Neural crest cell (in vitro differentiated cells): ENCODE data around the gene ANKS4B. TPM values are rescaled to one million over a fixed set of nuclear protein-coding genes. Genes with fewer than 3 reads are reported as not detected.

ENCODE experiments used
- DNase-seq: peaks from one replicate; pipeline ENCODE4 v3.0.0; 2021; ENCODE audit warnings: low read depth, mixed read lengths, low spot score
- H3K27ac Mint-ChIP-seq: one replicate; pipeline ENCODE4 v1.8.0; 2021; ENCODE audit warnings: mild to moderate bottlenecking, mixed read lengths; ENCODE audit not compliant: unreplicated experiment
- H3K27me3 Mint-ChIP-seq: 2 replicates; pipeline ENCODE4 v1.8.0; 2021; ENCODE audit warnings: low read depth, mild to moderate bottlenecking, mixed read lengths
- H3K36me3 Mint-ChIP-seq: 2 replicates; pipeline ENCODE4 v1.8.0; 2021; ENCODE audit warnings: low read depth, mild to moderate bottlenecking, mixed read lengths
- H3K4me1 Mint-ChIP-seq: 2 replicates; pipeline ENCODE4 v1.8.0; 2021; ENCODE audit warnings: mixed read lengths
- H3K4me3 Mint-ChIP-seq: one replicate; pipeline ENCODE4 v1.8.0; 2021; ENCODE audit warnings: mild to moderate bottlenecking, mixed read lengths
- H3K9me3 Mint-ChIP-seq: 2 replicates; pipeline ENCODE4 v1.8.0; 2021; ENCODE audit warnings: mixed read lengths
- CTCF ChIP-seq: fragments of 200-600 bp; sonication (generic); conservative IDR thresholded peaks from 2 replicates; pipeline ENCODE4 v1.5.0; 2021; ENCODE audit warnings: antibody characterized with exemption, mild to moderate bottlenecking
- total RNA-seq: library from RNA; stranded (reverse); gene quantifications from 2 replicates; pipeline ENCODE4 v1.2.1, GENCODE V29; 2021

ANKS4B gene
- total RNA-seq, 1 donor from 2014 or later: not detected

DNA sequence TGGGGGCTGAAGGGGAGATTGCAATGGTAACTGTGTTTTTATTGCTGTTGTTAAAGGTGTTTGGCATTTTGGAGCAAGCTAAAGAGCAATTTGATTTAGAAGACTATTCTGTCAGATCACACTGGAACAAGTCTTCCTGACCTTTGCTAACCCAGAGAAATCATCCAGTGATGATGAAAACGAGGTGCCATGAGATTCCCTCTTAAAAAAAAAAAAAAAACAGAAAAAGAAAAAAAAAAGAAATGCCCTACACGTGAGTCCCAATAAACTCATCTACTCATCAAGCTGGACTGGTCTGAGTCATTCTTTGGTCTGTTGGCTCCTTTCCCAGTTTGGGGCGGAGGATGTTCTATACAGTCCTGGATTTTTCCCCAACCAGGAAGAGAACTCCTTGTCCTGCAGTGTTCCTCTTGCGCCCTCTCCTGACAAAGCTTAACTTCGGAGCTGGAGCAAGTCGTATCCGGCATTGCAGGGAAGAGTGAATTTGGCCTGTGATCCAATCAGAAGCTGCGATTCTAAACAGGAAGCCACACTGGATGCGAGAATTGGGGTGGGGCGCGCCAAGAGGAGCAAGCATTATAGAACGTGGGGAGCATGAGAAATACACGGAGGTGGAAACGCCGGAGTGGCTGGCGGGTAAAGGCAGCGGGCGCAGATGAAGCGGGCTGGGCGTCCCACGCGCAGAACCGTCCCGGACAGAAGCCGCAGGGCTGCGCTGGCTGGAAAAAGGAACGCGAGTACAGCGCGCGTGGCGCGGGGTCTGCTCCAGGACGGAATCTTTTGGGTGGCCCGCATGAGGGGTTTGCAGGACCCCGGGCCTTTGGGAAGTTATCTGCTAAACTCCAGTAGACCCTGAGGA is 67.0 kb downstream of the ANKS4B start:
- no peaks in the 10 kb centered on the region for H3K36me3 Mint-ChIP-seq
- no peak overlapping the region for H3K27ac Mint-ChIP-seq

GRCh38 chr16:21301168-21301894 is 67.8 kb downstream of the ANKS4B start:
- Mint-ChIP-seq H3K27ac (no peak overlapping the region), H3K9me3 (no peaks in the 10 kb centered on the region), H3K4me1 (peaks cover 14% of the 10 kb centered on the region), H3K27me3 (peaks cover 89% of the 10 kb centered on the region), H3K4me3 (peak overlapping the region; percentile 93), H3K36me3 (no peaks in the 10 kb centered on the region)
- DNase-seq: peak; percentile 47
- TF ChIP-seq CTCF: peak; percentile 31

More for the DNA sequence above, 67.0 kb downstream of the ANKS4B start:
- peaks cover 14% of the 10 kb centered on the region for H3K4me1 Mint-ChIP-seq
- peak; percentile 73 for DNase-seq
- peak overlapping the region; percentile 93 for H3K4me3 Mint-ChIP-seq
- H3K9me3 Mint-ChIP-seq: no peaks in the 10 kb centered on the region
- peaks cover 91% of the 10 kb centered on the region for H3K27me3 Mint-ChIP-seq
- TF ChIP-seq CTCF: peak; percentile 82

- Mint-ChIP-seq H3K4me1 (peaks cover 14% of the 10 kb centered on the region), H3K9me3 (no peaks in the 10 kb centered on the region), H3K36me3 (no peaks in the 10 kb centered on the region), H3K27me3 (peaks cover 88% of the 10 kb centered on the region), H3K4me3 (peak overlapping the region; percentile 76), H3K27ac (no peak overlapping the region)
- no peak for DNase-seq
- TF ChIP-seq CTCF: no peak
Observed at GRCh38 chr16:21301895-21302291, 68.4 kb downstream of the ANKS4B start.

DNA sequence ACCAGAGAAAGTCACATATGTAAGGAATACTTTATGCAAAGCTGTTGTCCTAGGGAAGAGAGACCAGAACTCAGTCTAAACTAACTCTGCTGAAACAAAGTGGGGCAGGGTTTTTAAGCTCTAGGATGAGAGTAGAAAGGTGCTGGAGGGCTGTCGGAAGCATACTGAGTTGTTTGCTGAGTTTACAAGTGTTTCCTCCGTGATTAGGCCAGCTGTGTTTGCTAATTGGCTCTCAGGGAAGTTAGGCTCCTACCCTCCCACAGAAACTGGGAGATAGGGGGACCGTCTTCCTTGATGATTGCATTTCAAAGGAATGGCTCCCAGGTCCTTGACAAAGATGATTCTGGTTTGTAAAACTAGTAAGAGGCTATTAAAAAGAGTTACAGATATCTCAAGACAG is 69.0 kb downstream of the ANKS4B start:
- Mint-ChIP-seq H3K4me3 (peak overlapping the region; percentile 76), H3K9me3 (no peaks in the 10 kb centered on the region), H3K27me3 (peaks cover 88% of the 10 kb centered on the region), H3K4me1 (peaks cover 14% of the 10 kb centered on the region), H3K36me3 (no peaks in the 10 kb centered on the region), H3K27ac (no peak overlapping the region)
- no peak for DNase-seq
- no peak for TF ChIP-seq CTCF

- H3K4me1 Mint-ChIP-seq: peaks cover 14% of the 10 kb centered on the region
- H3K27me3 Mint-ChIP-seq: peaks cover 83% of the 10 kb centered on the region
- no peak overlapping the region for H3K4me3 Mint-ChIP-seq
- DNase-seq: no peak
- H3K9me3 Mint-ChIP-seq: no peaks in the 10 kb centered on the region
- TF ChIP-seq CTCF: no peak
- no peaks in the 10 kb centered on the region for H3K36me3 Mint-ChIP-seq
- H3K27ac Mint-ChIP-seq: no peak overlapping the region
Observed at GRCh38 chr16:21302898-21303528, 69.5 kb downstream of the ANKS4B start.
